ENCODE results near the gene FARP2.
"Not testable (repeated sequence)": the region's sequence is repeated elsewhere in the genome, so short reads cannot be mapped to it uniquely, and the experiment has no call there.

GRCh38 chr2:241450092-241450491 lies 94.0 kb downstream of the FARP2 start:
- TF ChIP-seq CTCF (conservative IDR thresholded peaks at IDR 0.05 in 1 of 2, IDR thresholded peaks at IDR 0.05 in 1 of 2; ENCODE audit: low read depth in 1 of 2, low read length in 2 of 2); EZH2 (IDR thresholded peaks at IDR 0.05; ENCODE audit: low read length, missing control alignments): not testable (repeated sequence)
